Medulla oblongata (tissue), 1 donor: ENCODE results near the gene LITAF.
A peak's percentile ranks its signal among the peaks of the same experiment; 100 is the strongest.
"Not testable (repeated sequence)": the region's sequence is repeated elsewhere in the genome, so short reads cannot be mapped to it uniquely, and the experiment has no call there.

ENCODE experiments used
- DNase-seq: peaks from one replicate; pipeline ENCODE4 v3.0.0-alpha.2; 2015; ENCODE audit errors: extremely low spot score

LITAF gene

DNA sequence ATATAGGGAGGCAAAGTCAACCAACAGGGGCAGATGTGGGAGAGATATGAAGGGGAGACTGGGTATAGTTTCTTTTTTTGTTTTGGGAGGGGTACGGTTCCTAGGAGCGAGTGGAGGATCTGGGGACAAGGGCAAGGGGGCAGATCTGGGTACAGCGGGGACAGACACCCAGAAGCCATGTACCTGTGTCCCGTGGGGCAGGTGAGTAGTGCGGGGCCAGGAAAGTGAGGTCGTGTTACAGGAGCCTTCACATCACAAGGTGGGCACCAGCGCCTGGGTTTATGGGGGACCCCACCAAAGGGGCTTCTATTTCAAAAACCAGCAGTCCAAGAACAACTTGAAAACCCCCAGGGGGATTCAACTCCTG lies 11.5 kb downstream of the LITAF start:
- DNase-seq = no peak

DNA sequence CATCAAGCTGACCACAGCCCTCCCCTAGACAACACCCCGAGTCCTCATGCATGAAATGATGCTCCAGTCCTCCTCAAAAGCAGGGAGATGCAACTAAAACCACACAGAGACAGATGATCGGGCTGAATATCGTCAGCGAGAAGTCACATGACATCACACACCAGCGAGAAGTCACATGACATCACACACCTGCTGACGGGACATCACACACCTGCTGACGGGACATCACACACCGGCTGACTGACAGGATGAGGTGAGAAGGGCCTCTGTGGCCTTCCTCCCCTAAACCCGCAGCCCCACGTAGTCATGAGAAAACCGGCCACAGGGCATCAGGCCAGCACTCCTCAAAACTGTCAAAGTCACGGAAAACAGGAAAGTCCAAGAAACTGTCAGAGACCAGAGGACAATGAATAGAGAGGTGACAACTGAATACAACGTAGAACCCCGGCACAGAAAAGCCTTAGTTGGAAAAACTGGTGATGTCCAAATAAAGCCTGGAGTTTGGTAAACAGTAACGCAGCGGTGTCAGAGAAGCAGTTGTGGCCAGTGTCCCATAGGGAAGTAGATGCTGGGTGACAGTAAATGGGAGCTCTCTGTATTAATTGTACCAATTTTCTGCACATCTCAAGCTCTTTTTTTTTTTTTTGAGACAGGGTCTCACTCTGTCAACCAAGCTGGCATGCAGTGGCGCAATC lies 14.3 kb downstream of the LITAF start:
- no peak for DNase-seq

- DNase-seq = no peak
Observed at GRCh38 chr16:11571549-11571948, 15.2 kb downstream of the LITAF start.

GRCh38 chr16:11570806-11571205 lies 15.9 kb downstream of the LITAF start:
- no peak for DNase-seq

DNA sequence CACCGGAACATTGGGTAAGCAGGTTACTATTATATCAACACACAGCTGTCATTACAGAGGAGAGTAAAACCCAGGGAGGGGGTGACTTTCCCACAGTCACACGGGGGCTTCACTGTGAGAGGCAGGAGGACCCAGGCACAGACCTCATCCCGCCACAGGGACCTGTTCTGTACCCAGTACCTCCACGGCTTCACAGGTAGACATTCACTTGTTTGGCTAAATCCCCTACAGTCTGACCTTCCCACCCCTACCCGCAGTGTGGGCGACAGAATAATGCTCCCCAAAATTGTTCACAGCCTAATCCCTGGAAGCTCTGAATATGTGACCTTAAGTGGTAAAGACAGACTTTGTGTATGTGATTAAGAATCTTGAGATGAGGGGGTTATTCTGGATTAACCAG lies 16.5 kb downstream of the LITAF start:
- no peak for DNase-seq

- no peak for DNase-seq
Observed at GRCh38 chr16:11566398-11566797, 20.3 kb downstream of the LITAF start.

GRCh38 chr16:11565665-11566064 lies 21.1 kb downstream of the LITAF start:
- no peak for DNase-seq

DNA sequence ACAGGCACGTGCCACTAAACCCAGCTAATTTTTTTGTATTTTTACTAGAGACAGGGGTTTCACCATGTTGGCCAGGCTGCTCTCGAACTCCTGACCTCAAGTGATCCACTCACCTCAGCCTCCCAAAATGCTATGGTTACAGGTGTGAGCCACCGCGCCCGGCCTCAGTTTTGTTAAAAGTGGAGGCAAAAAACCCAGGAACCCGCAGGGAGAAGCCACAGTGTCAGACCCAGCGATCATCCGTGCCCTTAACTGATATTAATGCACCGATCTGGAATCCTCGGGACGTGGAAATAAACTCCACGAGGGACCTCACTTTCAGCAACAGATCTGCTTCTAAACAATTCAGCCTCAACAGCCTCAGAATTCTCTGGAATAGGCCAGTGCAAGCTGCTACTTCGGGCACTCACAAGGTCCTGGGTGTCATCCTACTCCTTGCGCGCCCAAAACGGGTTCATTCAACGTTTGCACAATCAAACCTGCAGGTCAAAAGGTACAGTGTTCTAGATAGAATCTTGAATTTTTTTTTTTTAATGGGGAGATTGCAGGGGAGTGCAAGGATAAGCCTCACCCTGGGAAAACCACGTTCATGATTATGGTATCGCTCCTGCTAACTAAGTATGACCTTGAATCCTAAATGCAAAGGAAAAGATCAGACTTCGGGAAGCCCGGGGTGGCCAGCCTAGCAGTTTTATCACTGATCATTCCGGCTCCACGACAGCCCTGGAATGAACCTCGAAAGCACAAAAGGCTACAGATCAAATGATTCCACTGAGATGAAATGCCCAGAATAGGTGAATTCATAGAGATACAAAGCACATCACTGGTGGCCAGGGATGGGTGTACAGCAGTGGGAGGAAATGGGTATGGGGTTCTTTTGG lies 22.4 kb downstream of the LITAF start:
- no peak for DNase-seq

GRCh38 chr16:11563493-11564040 lies 23.2 kb downstream of the LITAF start:
- DNase-seq = no peak

GRCh38 chr16:11562941-11563340 lies 23.8 kb downstream of the LITAF start:
- DNase-seq = no peak

DNA sequence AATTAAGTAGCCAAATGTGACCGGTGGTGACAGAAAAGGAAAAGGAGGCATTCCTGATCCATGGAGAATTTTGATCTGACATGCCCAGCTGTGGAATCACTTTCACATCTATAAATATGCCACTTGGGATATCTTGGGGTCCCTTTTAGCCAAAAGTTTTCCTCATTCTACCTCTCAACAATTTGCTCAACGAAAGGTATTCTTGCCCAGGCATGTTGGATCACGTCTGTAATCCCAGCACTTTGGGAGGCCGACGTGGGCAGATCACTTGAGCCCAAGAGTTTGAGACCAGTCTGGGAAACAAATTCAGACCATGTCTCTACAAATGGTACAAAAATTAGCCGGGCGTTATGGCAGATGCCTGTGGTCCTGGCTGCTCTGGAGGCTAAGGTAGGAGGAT lies 24.3 kb downstream of the LITAF start:
- DNase-seq = no peak

- DNase-seq = no peak
Observed at GRCh38 chr16:11561856-11562255, 24.9 kb downstream of the LITAF start.

GRCh38 chr16:11561454-11561805 lies 25.3 kb downstream of the LITAF start:
- DNase-seq = no peak

DNA sequence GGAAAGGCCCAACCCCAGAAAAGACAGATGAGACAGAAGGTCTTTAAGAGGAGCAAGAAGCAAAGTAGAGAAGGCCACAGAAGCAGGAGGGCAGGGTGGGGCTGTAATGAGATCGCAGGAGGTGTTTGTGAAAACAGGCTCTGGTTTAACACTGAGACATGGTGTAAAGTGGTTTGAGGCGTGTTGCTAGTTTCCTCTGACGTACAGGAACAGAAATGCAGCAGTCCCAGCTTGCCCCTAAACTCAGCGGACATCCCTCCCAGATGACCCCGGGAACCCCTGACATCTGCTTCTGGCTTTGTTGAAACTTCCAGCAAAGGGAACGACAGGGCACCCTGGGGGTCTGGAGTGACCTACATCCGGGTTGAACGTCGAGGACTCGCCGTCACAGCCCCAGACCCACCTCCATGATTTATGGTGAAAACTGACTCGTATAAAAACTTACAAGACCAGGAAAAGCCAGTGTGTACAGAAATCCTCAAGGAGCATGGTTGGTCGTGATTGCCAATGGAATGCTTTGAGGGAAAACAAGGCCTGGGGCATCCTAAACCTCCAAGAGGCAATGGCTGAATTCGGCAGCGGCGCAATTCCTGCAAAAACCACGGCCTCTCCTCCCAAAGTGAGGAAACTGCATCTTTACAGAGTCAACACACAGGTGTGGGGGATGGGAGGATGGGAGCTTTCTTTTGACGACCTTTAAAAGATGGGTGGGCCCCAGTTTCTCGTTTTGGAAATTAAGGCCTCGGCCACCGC lies 25.8 kb downstream of the LITAF start:
- DNase-seq = no peak

DNA sequence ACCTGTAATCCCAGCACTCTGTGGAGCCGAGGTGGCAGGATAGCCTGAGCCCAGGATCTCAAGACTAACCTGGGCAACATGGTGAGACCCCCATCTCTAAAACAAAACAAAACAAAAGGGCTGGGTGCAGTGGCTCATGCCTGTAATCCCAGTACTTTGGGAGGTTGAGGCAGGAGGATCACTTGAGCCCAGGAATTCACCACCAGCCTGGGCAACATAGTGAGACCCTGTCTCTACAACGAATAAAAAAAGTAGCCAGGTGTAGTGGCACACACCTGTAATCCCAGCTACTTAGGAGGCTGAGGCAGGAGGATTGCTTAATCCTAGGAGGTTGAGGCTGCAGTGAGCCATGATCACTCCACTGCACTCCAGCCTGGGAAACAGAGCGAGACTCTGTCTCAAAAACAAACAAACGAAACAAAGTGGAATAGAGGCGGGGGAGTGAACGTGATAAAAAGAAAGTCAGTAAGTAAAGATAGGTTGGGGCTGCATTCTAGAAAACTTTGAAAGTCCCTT lies 28.4 kb downstream of the LITAF start:
- not testable (repeated sequence) for DNase-seq

DNA sequence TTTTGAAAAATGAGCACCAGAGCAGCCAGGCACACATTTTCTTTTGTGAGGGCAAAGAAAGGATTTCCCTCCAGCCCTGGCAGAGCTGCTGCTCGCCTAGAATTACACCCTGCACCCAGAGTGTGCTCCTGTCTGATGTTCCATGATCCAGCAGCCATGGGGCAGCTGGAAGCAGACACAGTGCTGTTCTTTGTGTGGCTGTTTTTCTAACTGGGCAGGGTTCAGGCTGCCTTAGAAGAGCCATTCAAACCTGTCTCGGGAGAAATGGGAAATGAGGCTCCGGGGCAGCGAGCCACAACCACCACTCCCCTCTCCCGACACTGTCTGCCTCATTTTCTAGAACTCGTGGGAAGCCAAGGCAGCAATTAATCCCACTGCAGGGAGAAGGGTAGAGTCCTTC lies 28.9 kb downstream of the LITAF start:
- DNase-seq = peak; percentile 96

DNA sequence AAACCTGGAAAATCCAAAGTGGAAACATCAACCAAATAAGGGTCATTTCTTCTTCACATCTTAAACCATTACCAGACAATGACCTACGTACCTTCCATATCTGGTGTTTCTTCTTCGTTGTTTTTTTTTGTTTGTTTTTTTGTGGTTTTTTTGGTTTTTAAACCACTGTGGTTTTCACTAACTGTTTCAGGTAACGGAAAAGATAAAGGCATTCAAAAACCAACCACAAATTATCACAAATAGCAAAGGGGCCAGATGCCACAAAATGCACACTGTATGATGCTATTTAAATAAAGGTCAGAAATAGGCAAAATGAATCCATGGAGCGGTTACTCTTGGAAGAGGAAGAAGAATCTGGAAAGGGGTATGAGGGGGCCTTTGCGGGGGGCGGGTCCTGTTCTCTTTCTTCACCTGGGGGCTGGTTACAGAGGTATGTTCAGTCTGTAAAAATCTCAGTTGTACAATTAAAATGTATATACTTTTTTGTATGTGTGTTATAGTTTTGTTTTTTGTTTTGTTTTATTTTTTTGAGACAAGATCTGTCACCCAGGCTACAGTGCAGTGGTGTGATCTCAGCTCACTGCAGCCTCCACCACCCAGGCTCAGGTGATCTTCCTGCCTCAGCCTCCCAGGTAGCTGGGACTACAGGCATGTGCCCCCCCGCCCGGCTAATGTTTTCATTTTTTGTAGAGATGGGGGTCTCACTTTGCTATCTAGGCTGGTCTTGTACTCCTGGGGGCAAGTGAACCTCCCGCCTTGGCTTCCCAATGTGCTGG lies 29.6 kb downstream of the LITAF start:
- no peak for DNase-seq

DNA sequence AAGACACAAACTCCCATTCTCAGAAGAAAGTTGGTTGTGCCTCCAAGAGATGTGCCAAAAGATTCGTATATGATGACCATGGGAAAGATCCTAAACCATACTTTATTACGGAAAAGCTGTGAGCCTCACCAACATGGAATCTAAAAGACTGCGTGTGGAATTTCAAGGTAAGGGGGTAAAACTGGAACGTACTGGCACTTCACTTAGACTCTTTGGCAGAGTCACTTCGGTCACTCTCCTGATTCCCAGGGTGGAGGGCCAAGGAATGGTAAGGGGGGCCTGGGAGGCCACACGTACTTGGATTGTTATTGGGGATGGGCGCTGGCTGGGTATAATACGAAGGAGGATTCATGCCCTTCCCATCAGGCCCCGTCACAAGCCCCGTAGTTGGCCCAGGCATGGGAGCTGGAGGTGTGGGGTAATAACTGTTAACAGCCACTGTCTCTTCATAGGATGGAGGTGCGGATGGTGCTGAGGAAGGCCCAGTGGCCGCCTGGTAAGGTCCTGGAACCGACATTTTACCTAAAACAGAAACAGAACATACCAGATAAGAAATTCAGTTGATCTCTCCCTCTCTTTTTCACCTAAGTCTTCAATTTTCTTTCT lies 30.4 kb downstream of the LITAF start:
- no peak for DNase-seq

- DNase-seq = no peak
Observed at GRCh38 chr16:11554053-11554452, 32.7 kb downstream of the LITAF start.

DNA sequence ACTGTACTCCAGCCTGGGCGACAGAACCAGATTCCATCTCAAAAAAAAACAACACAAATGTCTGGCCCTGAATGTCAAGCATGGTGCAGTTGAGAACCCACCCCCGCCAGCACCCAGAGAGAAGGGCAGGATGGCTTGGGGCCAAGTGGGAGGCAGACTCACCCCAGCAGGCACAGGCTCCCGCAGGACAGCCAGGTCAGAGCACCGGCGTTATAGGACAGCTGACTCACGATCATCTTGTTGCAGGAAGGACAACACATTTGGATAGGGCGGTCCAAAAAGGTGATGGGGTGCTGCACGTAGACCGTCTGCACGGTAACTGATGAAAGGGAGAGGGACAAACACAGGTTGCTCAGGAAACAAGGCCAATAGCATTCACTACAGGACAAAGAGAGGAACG lies 33.3 kb downstream of the LITAF start:
- no peak for DNase-seq

GRCh38 chr16:11552440-11552839 lies 34.3 kb downstream of the LITAF start:
- DNase-seq = no peak
